ENCODE results near the gene CXCL16. TPM values are rescaled to one million over a fixed set of nuclear protein-coding genes. Genes with fewer than 3 reads are reported as not detected.
A peak's percentile ranks its signal among the peaks of the same experiment; 100 is the strongest.

The CXCL16 gene
- total and polyA plus RNA-seq, 2 of the 13 experiments (the other 11 are each of a cell fraction or from before 2014, with no cell fraction given), result 9.4 to 101 TPM

DNA sequence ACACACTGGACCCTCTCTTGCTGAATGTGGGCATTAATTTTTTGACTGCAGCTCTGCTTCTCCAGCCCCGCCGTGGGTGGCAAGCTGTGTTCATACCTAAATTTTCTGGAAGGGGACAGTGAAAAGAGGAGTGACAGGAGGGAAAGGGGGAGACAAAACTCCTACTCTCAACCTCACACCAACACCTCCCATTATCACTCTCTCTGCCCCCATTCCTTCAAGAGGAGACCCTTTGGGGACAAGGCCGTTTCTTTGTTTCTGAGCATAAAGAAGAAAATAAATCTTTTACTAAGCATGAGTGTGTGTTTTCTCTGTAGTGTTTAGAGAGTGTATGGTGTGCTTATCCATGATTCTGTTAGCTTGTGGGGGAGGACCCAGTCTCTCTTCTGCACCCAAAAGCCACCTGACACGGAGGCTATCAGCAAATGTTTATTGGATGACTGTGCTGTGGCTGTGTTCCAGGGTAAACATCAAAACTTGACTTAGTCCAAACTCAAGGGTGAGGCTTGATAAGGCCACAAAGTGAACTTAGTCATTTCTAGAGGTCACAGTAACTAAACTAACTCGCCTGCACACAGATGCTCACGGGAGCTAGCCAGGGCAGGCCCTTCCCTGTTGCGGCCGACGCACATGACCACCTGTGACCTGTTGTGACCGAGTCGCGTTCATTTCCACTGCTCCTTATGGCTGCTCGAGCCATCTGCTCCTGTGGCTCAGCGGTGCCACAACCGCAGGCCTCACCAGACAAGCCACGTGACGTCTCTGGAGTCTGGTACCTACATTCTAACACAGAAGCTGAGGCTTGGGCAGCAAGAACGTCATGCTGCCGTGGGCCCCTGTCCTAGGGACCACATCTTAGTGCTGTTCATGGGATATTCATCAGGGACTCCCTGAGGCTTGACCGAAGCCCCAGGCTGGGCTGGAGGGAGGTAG is 18.3 kb downstream of the CXCL16 start (continued):
- TF ChIP-seq, protein P1, sequence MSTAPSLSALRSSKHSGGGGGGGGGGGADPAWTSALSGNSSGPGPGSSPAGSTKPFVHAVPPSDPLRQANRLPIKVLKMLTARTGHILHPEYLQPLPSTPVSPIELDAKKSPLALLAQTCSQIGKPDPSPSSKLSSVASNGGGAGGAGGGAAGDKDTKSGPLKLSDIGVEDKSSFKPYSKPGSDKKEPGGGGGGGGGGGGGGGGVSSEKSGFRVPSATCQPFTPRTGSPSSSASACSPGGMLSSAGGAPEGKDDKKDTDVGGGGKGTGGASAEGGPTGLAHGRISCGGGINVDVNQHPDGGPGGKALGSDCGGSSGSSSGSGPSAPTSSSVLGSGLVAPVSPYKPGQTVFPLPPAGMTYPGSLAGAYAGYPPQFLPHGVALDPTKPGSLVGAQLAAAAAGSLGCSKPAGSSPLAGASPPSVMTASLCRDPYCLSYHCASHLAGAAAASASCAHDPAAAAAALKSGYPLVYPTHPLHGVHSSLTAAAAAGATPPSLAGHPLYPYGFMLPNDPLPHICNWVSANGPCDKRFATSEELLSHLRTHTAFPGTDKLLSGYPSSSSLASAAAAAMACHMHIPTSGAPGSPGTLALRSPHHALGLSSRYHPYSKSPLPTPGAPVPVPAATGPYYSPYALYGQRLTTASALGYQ (CRISPR knock-in tag; IDR thresholded peaks at IDR 0.05), result no peak
- no peak for TF ChIP-seq ZNF34 (CRISPR knock-in tag; IDR thresholded peaks at IDR 0.05; ENCODE audit: borderline replicate concordance)
- TF ChIP-seq ZNF331 (CRISPR knock-in tag; IDR thresholded peaks at IDR 0.05), result peak; percentile 72; the same call in 1 of the 2 replicates
- TF ChIP-seq MAFF (IDR thresholded peaks at IDR 0.05; ENCODE audit: low read depth, low read length), result peak; percentile 18; the same call in 1 of the 2 replicates
- TF ChIP-seq ZNF615 (CRISPR knock-in tag; IDR thresholded peaks at IDR 0.05; ENCODE audit: borderline replicate concordance), result no peak
- TF ChIP-seq, protein P2, sequence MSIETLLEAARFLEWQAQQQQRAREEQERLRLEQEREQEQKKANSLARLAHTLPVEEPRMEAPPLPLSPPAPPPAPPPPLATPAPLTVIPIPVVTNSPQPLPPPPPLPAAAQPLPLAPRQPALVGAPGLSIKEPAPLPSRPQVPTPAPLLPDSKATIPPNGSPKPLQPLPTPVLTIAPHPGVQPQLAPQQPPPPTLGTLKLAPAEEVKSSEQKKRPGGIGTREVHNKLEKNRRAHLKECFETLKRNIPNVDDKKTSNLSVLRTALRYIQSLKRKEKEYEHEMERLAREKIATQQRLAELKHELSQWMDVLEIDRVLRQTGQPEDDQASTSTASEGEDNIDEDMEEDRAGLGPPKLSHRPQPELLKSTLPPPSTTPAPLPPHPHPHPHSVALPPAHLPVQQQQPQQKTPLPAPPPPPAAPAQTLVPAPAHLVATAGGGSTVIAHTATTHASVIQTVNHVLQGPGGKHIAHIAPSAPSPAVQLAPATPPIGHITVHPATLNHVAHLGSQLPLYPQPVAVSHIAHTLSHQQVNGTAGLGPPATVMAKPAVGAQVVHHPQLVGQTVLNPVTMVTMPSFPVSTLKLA (IDR thresholded peaks at IDR 0.05), result peak; percentile 50; the same call in 1 of the 2 replicates
- TF ChIP-seq ZNF160 (CRISPR knock-in tag; IDR thresholded peaks at IDR 0.05), result no peak
- no peak for TF ChIP-seq ZNF256 (CRISPR knock-in tag; conservative IDR thresholded peaks at IDR 0.05)
- no peak for TF ChIP-seq BORCS8-MEF2B (CRISPR knock-in tag; IDR thresholded peaks at IDR 0.05)
- TF ChIP-seq KDM6A (CRISPR knock-in tag; IDR thresholded peaks at IDR 0.05; ENCODE audit: low read depth), result no peak
- TF ChIP-seq, protein P3, sequence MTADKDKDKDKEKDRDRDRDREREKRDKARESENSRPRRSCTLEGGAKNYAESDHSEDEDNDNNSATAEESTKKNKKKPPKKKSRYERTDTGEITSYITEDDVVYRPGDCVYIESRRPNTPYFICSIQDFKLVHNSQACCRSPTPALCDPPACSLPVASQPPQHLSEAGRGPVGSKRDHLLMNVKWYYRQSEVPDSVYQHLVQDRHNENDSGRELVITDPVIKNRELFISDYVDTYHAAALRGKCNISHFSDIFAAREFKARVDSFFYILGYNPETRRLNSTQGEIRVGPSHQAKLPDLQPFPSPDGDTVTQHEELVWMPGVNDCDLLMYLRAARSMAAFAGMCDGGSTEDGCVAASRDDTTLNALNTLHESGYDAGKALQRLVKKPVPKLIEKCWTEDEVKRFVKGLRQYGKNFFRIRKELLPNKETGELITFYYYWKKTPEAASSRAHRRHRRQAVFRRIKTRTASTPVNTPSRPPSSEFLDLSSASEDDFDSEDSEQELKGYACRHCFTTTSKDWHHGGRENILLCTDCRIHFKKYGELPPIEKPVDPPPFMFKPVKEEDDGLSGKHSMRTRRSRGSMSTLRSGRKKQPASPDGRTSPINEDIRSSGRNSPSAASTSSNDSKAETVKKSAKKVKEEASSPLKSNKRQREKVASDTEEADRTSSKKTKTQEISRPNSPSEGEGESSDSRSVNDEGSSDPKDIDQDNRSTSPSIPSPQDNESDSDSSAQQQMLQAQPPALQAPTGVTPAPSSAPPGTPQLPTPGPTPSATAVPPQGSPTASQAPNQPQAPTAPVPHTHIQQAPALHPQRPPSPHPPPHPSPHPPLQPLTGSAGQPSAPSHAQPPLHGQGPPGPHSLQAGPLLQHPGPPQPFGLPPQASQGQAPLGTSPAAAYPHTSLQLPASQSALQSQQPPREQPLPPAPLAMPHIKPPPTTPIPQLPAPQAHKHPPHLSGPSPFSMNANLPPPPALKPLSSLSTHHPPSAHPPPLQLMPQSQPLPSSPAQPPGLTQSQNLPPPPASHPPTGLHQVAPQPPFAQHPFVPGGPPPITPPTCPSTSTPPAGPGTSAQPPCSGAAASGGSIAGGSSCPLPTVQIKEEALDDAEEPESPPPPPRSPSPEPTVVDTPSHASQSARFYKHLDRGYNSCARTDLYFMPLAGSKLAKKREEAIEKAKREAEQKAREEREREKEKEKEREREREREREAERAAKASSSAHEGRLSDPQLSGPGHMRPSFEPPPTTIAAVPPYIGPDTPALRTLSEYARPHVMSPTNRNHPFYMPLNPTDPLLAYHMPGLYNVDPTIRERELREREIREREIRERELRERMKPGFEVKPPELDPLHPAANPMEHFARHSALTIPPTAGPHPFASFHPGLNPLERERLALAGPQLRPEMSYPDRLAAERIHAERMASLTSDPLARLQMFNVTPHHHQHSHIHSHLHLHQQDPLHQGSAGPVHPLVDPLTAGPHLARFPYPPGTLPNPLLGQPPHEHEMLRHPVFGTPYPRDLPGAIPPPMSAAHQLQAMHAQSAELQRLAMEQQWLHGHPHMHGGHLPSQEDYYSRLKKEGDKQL (CRISPR knock-in tag; IDR thresholded peaks at IDR 0.05; ENCODE audit: low read depth), result peak; percentile 70; the same call in 1 of the 2 replicates
- TF ChIP-seq, protein P4, sequence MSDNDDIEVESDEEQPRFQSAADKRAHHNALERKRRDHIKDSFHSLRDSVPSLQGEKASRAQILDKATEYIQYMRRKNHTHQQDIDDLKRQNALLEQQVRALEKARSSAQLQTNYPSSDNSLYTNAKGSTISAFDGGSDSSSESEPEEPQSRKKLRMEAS (IDR thresholded peaks at IDR 0.05), result peak; percentile 84
- no peak for TF ChIP-seq ZKSCAN5 (CRISPR knock-in tag; IDR thresholded peaks at IDR 0.05)
- TF ChIP-seq ISL2 (CRISPR knock-in tag; IDR thresholded peaks at IDR 0.05), result peak; percentile 46; the same call in 1 of the 2 replicates
- TF ChIP-seq TBX2 (CRISPR knock-in tag; IDR thresholded peaks at IDR 0.05; ENCODE audit: borderline replicate concordance), result peak; percentile 92
- no peak for TF ChIP-seq ATM (IDR thresholded peaks at IDR 0.05; ENCODE audit: borderline replicate concordance)
- TF ChIP-seq, protein P5, sequence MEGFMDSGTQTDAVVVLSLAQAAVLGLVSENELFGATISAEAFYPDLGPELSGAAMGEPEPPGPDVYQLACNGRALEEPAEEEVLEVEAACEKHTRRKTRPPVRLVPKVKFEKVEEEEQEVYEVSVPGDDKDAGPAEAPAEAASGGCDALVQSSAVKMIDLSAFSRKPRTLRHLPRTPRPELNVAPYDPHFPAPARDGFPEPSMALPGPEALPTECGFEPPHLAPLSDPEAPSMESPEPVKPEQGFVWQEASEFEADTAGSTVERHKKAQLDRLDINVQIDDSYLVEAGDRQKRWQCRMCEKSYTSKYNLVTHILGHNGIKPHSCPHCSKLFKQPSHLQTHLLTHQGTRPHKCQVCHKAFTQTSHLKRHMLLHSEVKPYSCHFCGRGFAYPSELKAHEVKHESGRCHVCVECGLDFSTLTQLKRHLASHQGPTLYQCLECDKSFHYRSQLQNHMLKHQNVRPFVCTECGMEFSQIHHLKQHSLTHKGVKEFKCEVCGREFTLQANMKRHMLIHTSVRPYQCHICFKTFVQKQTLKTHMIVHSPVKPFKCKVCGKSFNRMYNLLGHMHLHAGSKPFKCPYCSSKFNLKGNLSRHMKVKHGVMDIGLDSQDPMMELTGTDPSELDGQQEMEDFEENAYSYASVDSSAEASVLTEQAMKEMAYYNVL (CRISPR knock-in tag; IDR thresholded peaks at IDR 0.05; ENCODE audit: borderline replicate concordance), result no peak

All from HepG2 (cell line).